GM04504 (cell line): ENCODE data around the gene RFC1.
"Not testable (repeated sequence)": the region's sequence is repeated elsewhere in the genome, so short reads cannot be mapped to it uniquely, and the experiment has no call there.

ENCODE experiments used
- DNase-seq: peaks from one replicate; pipeline ENCODE4 v3.0.0-alpha.2; 2012; ENCODE audit warnings: low read depth

RFC1 gene, protein sequence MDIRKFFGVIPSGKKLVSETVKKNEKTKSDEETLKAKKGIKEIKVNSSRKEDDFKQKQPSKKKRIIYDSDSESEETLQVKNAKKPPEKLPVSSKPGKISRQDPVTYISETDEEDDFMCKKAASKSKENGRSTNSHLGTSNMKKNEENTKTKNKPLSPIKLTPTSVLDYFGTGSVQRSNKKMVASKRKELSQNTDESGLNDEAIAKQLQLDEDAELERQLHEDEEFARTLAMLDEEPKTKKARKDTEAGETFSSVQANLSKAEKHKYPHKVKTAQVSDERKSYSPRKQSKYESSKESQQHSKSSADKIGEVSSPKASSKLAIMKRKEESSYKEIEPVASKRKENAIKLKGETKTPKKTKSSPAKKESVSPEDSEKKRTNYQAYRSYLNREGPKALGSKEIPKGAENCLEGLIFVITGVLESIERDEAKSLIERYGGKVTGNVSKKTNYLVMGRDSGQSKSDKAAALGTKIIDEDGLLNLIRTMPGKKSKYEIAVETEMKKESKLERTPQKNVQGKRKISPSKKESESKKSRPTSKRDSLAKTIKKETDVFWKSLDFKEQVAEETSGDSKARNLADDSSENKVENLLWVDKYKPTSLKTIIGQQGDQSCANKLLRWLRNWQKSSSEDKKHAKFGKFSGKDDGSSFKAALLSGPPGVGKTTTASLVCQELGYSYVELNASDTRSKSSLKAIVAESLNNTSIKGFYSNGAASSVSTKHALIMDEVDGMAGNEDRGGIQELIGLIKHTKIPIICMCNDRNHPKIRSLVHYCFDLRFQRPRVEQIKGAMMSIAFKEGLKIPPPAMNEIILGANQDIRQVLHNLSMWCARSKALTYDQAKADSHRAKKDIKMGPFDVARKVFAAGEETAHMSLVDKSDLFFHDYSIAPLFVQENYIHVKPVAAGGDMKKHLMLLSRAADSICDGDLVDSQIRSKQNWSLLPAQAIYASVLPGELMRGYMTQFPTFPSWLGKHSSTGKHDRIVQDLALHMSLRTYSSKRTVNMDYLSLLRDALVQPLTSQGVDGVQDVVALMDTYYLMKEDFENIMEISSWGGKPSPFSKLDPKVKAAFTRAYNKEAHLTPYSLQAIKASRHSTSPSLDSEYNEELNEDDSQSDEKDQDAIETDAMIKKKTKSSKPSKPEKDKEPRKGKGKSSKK

GRCh38 chr4:39365830-39366771, at the start of gene RFC1:
Gene RFC1 (minus strand): TSS chr4:39366362. CDS start chr4:39366241, 121 bp downstream.
- peak; percentile 72 for DNase-seq

- no peak for DNase-seq
Observed at GRCh38 chr4:39415678-39416283, 49.6 kb upstream of the RFC1 start.

DNA sequence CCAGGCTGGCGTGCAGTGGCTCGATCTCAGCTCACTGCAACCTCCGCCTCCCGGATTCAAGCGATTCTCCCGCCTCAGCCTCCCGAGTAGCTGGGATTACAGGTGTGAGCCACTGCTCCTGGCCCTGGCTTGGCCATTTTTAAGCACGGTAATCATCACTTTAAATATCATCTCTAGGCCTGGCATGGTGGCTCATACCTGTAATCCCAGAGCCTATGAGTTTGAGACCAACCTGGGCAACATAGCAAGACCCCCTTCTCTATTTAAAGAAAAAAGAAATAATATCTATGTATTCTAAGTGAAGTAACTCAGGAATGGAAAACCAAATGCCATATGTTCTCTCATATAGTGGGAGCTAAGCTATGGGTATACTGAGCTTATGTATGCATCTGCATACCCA, 45.4 kb upstream of the RFC1 start:
- not testable (repeated sequence) for DNase-seq

DNA sequence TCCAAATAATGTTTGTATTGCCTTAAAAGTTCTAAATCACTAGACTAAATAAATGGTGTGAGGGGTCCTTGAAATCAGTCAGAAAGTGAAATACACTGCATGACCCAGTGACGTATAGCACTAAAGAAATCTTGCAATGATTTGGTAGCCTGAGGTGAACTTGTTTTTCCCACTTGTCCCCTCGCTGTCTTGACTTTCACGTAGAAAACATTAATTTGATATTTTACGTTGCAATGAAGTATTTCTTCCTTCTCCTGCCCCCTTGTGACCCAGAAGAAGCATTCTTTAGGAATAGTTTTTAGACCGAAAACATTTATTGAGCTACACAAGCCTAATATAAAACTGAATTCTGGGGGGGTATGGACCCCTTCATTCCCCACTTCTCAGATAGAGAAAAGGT, 44.3 kb upstream of the RFC1 start:
- no peak for DNase-seq

- DNase-seq: no peak
Observed at GRCh38 chr4:39407584-39407885, 41.4 kb upstream of the RFC1 start.

DNA sequence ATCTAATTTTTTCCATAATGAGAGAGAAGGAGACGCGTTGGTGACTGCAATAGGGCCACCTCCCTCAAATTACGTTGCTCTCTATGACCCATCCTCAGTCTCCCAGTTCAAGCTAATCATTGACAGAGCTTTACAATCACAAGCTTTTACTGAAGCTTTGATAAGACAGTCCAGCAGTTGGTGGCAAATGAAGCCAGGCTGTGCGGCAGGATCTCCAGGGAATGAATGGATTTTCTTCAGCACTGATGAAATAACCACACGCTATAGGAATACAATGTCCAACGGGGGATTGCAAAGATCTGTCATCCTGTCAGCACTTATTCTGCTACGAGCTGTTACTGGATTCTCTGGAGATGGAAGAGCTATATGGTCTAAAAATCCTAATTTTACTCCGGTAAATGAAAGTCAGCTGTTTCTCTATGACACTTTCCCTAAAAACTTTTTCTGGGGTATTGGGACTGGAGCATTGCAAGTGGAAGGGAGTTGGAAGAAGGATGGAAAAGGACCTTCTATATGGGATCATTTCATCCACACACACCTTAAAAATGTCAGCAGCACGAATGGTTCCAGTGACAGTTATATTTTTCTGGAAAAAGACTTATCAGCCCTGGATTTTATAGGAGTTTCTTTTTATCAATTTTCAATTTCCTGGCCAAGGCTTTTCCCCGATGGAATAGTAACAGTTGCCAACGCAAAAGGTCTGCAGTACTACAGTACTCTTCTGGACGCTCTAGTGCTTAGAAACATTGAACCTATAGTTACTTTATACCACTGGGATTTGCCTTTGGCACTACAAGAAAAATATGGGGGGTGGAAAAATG, 40.8 kb upstream of the RFC1 start, which contains the start of gene KLB:
TSS of gene KLB (plus strand) at position 168 of the 821 bp plus-strand sequence. CDS start at position 188, 20 bp downstream.
- no peak for DNase-seq

- DNase-seq: not testable (repeated sequence)
Observed at GRCh38 chr4:39401640-39402039, 35.5 kb upstream of the RFC1 start.

GRCh38 chr4:39394706-39395105, 28.5 kb upstream of the RFC1 start:
- no peak for DNase-seq

DNA sequence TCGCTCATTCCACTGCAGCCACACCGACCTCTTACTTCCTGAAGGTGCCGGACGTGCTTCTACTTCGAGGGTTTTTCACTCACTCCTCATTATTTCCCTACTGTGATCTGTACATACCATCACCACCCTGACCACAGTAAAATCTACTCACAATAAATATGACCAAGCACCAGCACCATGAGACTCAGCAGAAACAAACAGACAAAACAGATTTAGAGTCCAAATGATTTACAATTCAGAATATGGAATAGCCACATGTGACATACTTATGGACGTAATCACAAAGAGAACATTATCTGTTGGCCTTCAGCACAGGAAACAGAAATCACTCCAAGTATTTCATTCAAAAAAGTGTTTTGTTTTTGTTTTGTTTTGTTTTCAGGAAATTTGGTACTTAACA, 24.4 kb upstream of the RFC1 start:
- DNase-seq: no peak

- DNase-seq: no peak
Observed at GRCh38 chr4:39384563-39384962, 18.4 kb upstream of the RFC1 start.

DNA sequence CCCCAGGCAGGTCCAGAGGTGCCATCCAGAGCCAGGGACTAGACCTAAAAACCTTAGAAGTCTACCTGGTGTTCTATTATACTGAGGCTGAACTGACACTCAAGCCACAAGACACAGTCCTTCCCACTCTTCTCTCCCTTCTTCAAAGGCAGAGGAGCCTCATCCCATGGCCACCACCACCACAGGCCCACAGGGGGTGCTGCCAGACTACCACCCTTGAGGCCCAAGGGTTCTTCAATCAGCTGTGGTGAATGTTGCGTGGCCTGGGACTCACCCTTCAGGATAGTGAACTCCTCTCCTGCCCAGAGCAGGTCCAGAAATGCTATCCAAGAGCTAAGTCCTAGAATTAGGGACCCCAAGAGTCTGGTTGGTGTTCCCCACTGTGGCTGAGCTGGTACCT, 17.5 kb upstream of the RFC1 start:
- no peak for DNase-seq

GRCh38 chr4:39375478-39375877, 9.3 kb upstream of the RFC1 start:
- no peak for DNase-seq

GRCh38 chr4:39371209-39371608, 5.0 kb upstream of the RFC1 start:
- not testable (repeated sequence) for DNase-seq

- no peak for DNase-seq
Observed at GRCh38 chr4:39369301-39369700, 3.1 kb upstream of the RFC1 start.

- no peak for DNase-seq
Observed at GRCh38 chr4:39367166-39367565, 1.0 kb upstream of the RFC1 start.

- no peak for DNase-seq
Observed at GRCh38 chr4:39365360-39365759, 802 bp downstream of the RFC1 start.

GRCh38 chr4:39363773-39364393, 2.3 kb downstream of the RFC1 start:
- DNase-seq: no peak

GRCh38 chr4:39362827-39363226, 3.3 kb downstream of the RFC1 start:
- DNase-seq: no peak

DNA sequence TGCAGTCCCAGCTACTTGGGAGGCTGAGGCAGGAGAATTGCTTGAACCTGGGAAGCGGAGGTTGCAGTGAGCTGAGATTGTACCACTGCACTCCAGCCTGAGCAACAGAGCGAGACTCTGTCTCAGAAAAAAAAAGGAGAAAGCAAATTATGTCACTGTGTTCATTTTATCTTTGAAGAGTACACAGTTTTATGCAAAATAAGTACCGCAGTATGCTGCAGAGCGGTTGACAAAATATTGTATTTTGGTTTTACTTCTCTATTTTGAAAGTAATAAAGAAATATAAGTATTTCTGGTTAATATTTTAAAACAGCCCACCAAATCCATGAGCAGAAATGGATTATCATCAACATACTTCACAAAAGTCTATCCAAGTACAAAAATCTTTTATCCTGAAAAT, 5.6 kb downstream of the RFC1 start:
- DNase-seq: not testable (repeated sequence)

DNA sequence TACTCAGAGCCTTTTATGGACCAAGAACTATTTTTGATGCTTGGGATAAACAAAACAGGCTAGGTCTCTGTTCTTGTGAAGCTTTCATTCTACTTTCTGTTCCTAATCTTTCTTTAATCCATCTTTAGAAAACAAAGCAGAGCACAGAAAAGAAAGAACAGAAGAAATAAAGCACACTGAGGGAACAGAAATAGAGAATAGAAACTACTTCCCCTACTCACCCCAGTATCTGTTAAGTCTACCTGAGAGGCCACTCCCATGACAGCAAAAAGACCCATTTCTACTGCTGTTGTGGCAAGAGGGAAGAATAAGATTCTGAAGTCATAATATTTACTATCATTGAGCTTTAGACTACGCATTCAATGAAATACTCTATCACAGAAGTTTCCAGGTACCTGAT, 9.2 kb downstream of the RFC1 start:
- DNase-seq: no peak
